ENCODE results near the gene HAGHL. TPM values are rescaled to one million over a fixed set of nuclear protein-coding genes. Genes with fewer than 3 reads are reported as not detected.
"Not testable (repeated sequence)": the region's sequence is repeated elsewhere in the genome, so short reads cannot be mapped to it uniquely, and the experiment has no call there.

The HAGHL gene
- total and polyA plus RNA-seq, 9 donors, result 2.6 to 25.7 (median 3.4) TPM; not detected in 1

DNA sequence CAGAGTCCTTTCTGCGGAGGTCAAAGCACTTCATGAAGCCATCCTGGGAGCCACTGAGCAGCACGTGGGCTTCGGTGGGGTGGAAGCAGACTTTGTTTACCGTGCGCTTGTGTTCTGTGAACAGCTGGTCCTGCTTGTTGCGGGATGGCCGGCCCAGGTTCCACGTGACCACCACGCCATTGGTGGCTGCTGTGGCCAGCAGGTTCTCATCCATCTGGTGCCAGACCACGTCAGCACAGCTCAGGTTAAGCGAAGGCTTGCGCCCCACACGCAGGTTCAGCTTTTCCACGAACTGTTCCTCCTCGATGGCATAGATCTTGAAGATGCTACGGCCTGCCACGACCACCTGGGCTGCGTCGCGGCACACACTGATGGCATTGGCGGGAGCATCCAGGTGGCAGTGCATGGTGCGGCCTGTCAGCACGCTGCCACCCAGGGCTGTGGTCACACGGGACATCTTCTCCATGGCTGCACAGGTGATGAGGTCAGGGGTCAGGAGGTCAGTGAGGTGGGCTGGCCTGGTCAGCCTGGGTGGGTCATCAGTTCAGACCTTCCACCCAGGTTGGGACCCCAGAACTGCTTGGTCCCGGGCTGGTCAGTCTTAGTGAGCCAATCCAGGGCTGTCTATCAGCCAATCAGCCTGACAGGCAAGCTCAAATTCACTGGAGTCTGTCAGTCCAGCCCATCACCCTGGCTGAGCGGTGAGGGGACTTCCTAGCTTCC lies 37.6 kb upstream of the HAGHL start:
- Histone ChIP-seq H3K4me3 (peak overlapping the region; percentile 96), H3K27me3 (no peaks in the 10 kb centered on the region), H3K4me1 (ENCODE audit: insufficient read depth) (peaks cover 19% of the 10 kb centered on the region), H3K36me3 (no peaks in the 10 kb centered on the region), H3K9me3 (no peaks in the 10 kb centered on the region), H3K27ac (peak overlapping the region in 1 of 2 donors; percentile 71)
- WGBS, 3 donors, result 69 to 87% (median 72%) methylated on average over 25 to 26 of the region's 26 CpGs
- DNase-seq, result peak in 1 of 5 donors; percentile 49
- TF ChIP-seq EP300 (IDR thresholded peaks at IDR 0.05) (no peak), POLR2A (IDR thresholded peaks at IDR 0.05) (no peak)
- TF ChIP-seq, protein P1, sequence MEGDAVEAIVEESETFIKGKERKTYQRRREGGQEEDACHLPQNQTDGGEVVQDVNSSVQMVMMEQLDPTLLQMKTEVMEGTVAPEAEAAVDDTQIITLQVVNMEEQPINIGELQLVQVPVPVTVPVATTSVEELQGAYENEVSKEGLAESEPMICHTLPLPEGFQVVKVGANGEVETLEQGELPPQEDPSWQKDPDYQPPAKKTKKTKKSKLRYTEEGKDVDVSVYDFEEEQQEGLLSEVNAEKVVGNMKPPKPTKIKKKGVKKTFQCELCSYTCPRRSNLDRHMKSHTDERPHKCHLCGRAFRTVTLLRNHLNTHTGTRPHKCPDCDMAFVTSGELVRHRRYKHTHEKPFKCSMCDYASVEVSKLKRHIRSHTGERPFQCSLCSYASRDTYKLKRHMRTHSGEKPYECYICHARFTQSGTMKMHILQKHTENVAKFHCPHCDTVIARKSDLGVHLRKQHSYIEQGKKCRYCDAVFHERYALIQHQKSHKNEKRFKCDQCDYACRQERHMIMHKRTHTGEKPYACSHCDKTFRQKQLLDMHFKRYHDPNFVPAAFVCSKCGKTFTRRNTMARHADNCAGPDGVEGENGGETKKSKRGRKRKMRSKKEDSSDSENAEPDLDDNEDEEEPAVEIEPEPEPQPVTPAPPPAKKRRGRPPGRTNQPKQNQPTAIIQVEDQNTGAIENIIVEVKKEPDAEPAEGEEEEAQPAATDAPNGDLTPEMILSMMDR (IDR thresholded peaks at IDR 0.05), result no peak
- intact Hi-C loops (cut with DNase I), result no loop called here

DNA sequence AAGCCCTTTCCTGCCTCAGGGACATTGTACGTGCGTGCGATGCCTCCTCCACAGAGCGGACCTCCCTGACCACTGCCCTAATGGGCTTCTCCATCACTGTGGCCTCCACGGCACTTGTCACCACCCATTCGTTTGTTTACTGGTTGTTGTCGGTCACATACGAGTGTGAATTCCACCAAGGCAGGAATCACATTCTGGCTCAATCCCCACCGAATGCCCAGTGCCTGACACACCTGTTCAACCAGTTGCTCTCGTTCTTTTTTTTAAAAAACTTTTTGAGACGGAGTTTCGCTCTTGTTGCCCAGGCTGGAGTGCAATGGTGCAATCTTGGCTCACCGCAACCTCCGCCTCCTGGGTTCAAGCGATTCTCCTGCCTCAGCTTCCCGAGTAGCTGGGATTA lies 35.7 kb upstream of the HAGHL start:
- H3K27ac ChIP-seq; DNase-seq; intact Hi-C loops (cut with DNase I); H3K4me3 ChIP-seq; H3K27me3 ChIP-seq; H3K36me3 ChIP-seq; H3K9me3 ChIP-seq: not testable (repeated sequence)
- peaks cover 21% of the 10 kb centered on the region for H3K4me1 ChIP-seq (ENCODE audit: insufficient read depth)
- 83 to 89% (median 84%) methylated on average over 16 of the region's 16 CpGs for WGBS, 3 donors

DNA sequence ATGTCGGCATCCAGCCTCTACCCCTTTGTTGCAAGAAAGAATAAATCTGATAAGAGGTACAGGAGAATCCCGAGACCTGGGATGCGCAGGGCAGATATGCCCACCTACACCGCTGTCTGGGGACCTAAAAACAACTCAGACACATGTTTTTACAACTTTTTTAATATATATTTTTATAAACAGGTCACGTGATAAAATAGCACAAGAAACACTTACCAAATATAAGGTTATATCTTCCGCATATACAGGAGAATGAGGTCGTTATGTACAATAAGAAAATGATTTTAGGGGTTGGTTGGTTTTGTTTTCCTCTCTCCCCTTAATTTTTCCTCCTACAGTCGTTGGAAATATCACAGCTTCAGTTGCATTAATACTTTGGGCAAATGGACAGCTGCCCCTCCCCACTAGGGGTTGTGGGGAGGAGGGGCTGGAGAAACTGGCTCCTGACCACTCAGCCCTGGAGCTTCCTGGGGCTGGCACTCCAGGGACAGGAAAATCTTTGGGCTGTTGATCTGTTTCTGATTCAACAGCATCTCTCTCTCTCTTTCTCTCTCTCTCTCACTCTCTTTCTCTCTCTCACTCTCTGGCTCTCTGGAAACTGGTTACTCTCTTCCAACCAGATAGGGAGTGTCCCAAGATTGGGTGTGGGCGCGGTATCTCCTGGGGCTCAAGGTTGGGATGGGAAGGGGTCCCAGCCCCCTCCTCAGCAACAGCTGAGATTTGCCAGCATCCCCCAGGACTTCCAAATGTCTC lies 34.4 kb upstream of the HAGHL start:
- H3K36me3 ChIP-seq, result no peaks in the 10 kb centered on the region
- no peaks in the 10 kb centered on the region for H3K27me3 ChIP-seq
- H3K4me1 ChIP-seq (ENCODE audit: insufficient read depth), result peaks cover 21% of the 10 kb centered on the region
- H3K4me3 ChIP-seq, result no peak overlapping the region
- TF ChIP-seq, protein P1 (IDR thresholded peaks at IDR 0.05), result no peak
- TF ChIP-seq POLR2A (IDR thresholded peaks at IDR 0.05) (no peak), EP300 (IDR thresholded peaks at IDR 0.05) (no peak)
- no peaks in the 10 kb centered on the region for H3K9me3 ChIP-seq
- intact Hi-C loops (cut with DNase I), result no loop called here
- DNase-seq, result no peak
- no peak overlapping the region for H3K27ac ChIP-seq
- 67 to 68% (median 68%) methylated on average over 10 of the region's 10 CpGs for WGBS, 3 donors

DNA sequence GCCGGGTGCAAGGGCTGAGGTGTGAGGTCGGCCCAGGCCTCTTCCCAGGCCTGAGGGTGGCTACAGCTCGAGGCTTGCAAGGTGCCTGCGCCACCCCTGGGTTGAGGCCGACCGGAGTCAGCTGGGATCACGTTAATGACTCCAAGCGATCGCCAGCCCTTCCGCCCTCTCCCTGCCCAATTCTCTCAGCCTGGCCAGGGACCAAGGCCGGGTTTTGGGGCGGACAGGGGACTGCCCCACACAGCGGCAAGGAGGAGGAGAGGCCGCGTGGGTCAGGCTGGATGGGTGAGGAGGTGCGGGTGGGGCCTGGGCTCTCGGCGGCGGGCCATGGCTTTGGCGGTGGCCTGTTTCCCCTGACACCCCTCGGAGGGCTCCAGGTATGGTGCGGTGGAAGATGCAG lies 33.5 kb upstream of the HAGHL start:
- Histone ChIP-seq H3K27ac (no peak overlapping the region), H3K27me3 (no peaks in the 10 kb centered on the region)

More for the DNA sequence above, 33.5 kb upstream of the HAGHL start:
- TF ChIP-seq POLR2A (IDR thresholded peaks at IDR 0.05) (no peak), EP300 (IDR thresholded peaks at IDR 0.05) (no peak)
- TF ChIP-seq, protein P1 (IDR thresholded peaks at IDR 0.05), result no peak
- intact Hi-C loops (cut with DNase I), result no loop called here
- no peak for DNase-seq
- no peaks in the 10 kb centered on the region for H3K36me3 ChIP-seq
- H3K4me1 ChIP-seq (ENCODE audit: insufficient read depth), result peaks cover 21% of the 10 kb centered on the region
- WGBS, 3 donors, result 23 to 35% (median 32%) methylated on average over 17 to 22 of the region's 22 CpGs
- H3K4me3 ChIP-seq, result no peak overlapping the region
- H3K9me3 ChIP-seq, result no peaks in the 10 kb centered on the region
